Mesenchymal stem cell (in vitro differentiated cells and primary cell): Measurements from ENCODE around the gene ZNF25.

Source experiments
- DNase-seq: peaks from one replicate; pipeline ENCODE4 v3.0.0-alpha.2; 2013
- H2AFZ ChIP-seq: one replicate; pipeline ENCODE4 v1.6.1; 2013; ENCODE audit warnings: low read depth, mild to moderate bottlenecking, control low read depth, inconsistent platforms, low read length, moderate library complexity
- H2AK5ac ChIP-seq: 2 replicates; pipeline ENCODE4 v1.6.1; 2013; ENCODE audit warnings: low read length, moderate library complexity, mild to moderate bottlenecking, inconsistent platforms; ENCODE audit not compliant: severe bottlenecking
- H2BK120ac ChIP-seq: one replicate; pipeline ENCODE4 v1.6.1; 2013; ENCODE audit warnings: low read depth, mild to moderate bottlenecking, inconsistent platforms, low read length, moderate library complexity
- H2BK12ac ChIP-seq, 2 experiments: one replicate each; pipeline ENCODE4 v1.6.1; 2013; ENCODE audit warnings: inconsistent platforms in 2 of 2, low read length in 2 of 2, mild to moderate bottlenecking in 2 of 2, moderate library complexity in 2 of 2, control low read depth in 1 of 2
- H2BK15ac ChIP-seq: one replicate; pipeline ENCODE4 v1.6.1; 2013; ENCODE audit warnings: mild to moderate bottlenecking, low read depth, inconsistent platforms; ENCODE audit not compliant: poor library complexity, severe bottlenecking
- H2BK5ac ChIP-seq: 2 replicates; pipeline ENCODE4 v1.6.1; 2013; ENCODE audit warnings: low read depth, mild to moderate bottlenecking, low read length, control low read depth, inconsistent platforms; ENCODE audit not compliant: poor library complexity, severe bottlenecking
- H3K14ac ChIP-seq, 2 experiments: one replicate each; pipeline ENCODE4 v1.6.1; 2013; ENCODE audit warnings: inconsistent platforms in 2 of 2, low read length in 2 of 2, control low read depth in 1 of 2, mild to moderate bottlenecking in 1 of 2, moderate library complexity in 1 of 2
- H3K18ac ChIP-seq, 2 experiments: one replicate each; pipeline ENCODE4 v1.6.1; 2013; ENCODE audit warnings: inconsistent platforms in 2 of 2, low read length in 2 of 2, control low read depth in 1 of 2, low read depth in 1 of 2, mild to moderate bottlenecking in 1 of 2
- H3K23ac ChIP-seq, 2 experiments: one replicate each; pipeline ENCODE4 v1.6.1; 2013; ENCODE audit warnings: inconsistent platforms in 2 of 2, low read length in 2 of 2, mild to moderate bottlenecking in 2 of 2, moderate library complexity in 2 of 2, control low read depth in 1 of 2
- H3K27ac ChIP-seq: 2 replicates; pipeline ENCODE4 v1.5.1; 2013; ENCODE audit warnings: mild to moderate bottlenecking, moderate library complexity, low read length, control low read depth, inconsistent platforms; ENCODE audit not compliant: poor library complexity, severe bottlenecking
- H3K27me3 ChIP-seq, 2 experiments: 2 replicates each; pipeline versions ENCODE4 v1.6.1 to v1.7.0; 2013; ENCODE audit warnings: low read length in 2 of 2, mild to moderate bottlenecking in 2 of 2, moderate library complexity in 2 of 2, control low read depth in 1 of 2, inconsistent platforms in 1 of 2; ENCODE audit not compliant: control insufficient read depth in 1 of 2, insufficient read depth in 1 of 2
- H3K36me3 ChIP-seq, 2 experiments: 2 replicates each; pipeline versions ENCODE4 v1.6.1 to v1.7.0; 2013; ENCODE audit warnings: low read length in 2 of 2, control low read depth in 1 of 2, inconsistent platforms in 1 of 2, low read depth in 1 of 2, mild to moderate bottlenecking in 1 of 2; ENCODE audit not compliant: insufficient read depth in 2 of 2, control insufficient read depth in 1 of 2
- H3K4ac ChIP-seq, 2 experiments: one replicate each; pipeline ENCODE4 v1.6.1; 2013; ENCODE audit warnings: inconsistent platforms in 2 of 2, low read length in 2 of 2, mild to moderate bottlenecking in 2 of 2, moderate library complexity in 2 of 2, control low read depth in 1 of 2, low read depth in 1 of 2
- H3K4me1 ChIP-seq: 2 replicates; pipeline ENCODE4 v1.6.1; 2013; ENCODE audit warnings: low read depth, low read length, control low read depth; ENCODE audit not compliant: control insufficient read depth, insufficient read depth
- H3K4me2 ChIP-seq: 2 replicates; pipeline ENCODE4 v1.6.1; 2013; ENCODE audit warnings: low read length, mild to moderate bottlenecking, inconsistent platforms; ENCODE audit not compliant: poor library complexity, severe bottlenecking
- H3K4me3 ChIP-seq, 2 experiments: 2 replicates each; pipeline versions ENCODE4 v1.5.1 to v1.7.0; 2013; ENCODE audit warnings: low read length in 2 of 2, mild to moderate bottlenecking in 2 of 2, control low read depth in 1 of 2, low read depth in 1 of 2; ENCODE audit not compliant: insufficient read depth in 1 of 2
- H3K79me1 ChIP-seq: replicated peaks from 2 replicates; pipeline ENCODE4 v1.6.1; 2013; ENCODE audit warnings: mild to moderate bottlenecking, control low read depth, low read length, inconsistent platforms; ENCODE audit not compliant: poor library complexity, severe bottlenecking
- H3K9ac ChIP-seq: 2 replicates; pipeline ENCODE4 v1.7.0; 2013; ENCODE audit warnings: mild to moderate bottlenecking, low read length, moderate library complexity
- H3K9me3 ChIP-seq: 2 replicates; pipeline ENCODE4 v1.7.0; 2013; ENCODE audit warnings: mild to moderate bottlenecking, low read length; ENCODE audit not compliant: control insufficient read depth
- H4K8ac ChIP-seq: one replicate; pipeline ENCODE4 v1.6.1; 2013; ENCODE audit warnings: inconsistent platforms, mild to moderate bottlenecking, low read length, moderate library complexity
- H4K91ac ChIP-seq: one replicate; pipeline ENCODE4 v1.6.1; 2013; ENCODE audit warnings: mild to moderate bottlenecking, low read length, inconsistent platforms
- WGBS: methylation state at CpG from one replicate; pipeline ENCODE4 v1.1.7; 2013; ENCODE audit warnings: mixed read lengths; 5-methylcytosine and 5-hydroxymethylcytosine counted together

ZNF25 gene

DNA sequence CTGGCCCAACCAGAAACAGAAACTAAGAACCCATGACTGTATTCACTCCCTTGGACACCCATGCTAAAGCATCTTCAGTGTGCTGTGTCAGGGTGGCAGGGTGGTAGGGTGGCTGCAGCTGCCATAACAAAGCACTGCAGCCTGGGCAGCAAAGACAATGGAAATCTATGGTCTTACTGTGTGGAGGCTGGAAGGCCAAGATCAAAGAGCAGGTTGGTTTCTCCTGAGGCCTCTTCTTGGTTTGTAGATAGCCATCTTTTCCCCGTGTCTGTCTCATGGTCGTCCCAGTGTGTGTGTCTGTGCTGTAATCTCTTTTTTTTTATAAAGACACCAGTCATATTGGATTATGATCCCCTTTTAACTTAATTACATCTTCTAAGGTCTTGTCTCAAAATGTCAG, 15.2 kb upstream of the ZNF25 start:
- no peak overlapping the region for H3K4me3 ChIP-seq
- no peaks in the 10 kb centered on the region for H3K4me1 ChIP-seq
- no CpG with 5 or more reads among the region's 2 CpGs for WGBS
- H3K4me2 ChIP-seq: no peak overlapping the region
- no peak overlapping the region for H4K91ac ChIP-seq
- H3K23ac ChIP-seq: no peak overlapping the region
- H3K14ac ChIP-seq: no peak overlapping the region
- H2BK120ac ChIP-seq: no peak overlapping the region
- no peak overlapping the region for H3K18ac ChIP-seq
- no peaks in the 10 kb centered on the region for H3K79me1 ChIP-seq
- no peak overlapping the region for H2BK5ac ChIP-seq
- peaks cover 2% of the 10 kb centered on the region for H3K9me3 ChIP-seq
- H2AK5ac ChIP-seq: no peak overlapping the region
- no peak overlapping the region for H4K8ac ChIP-seq
- no peak overlapping the region for H2BK12ac ChIP-seq
- no peak overlapping the region for H2AFZ ChIP-seq
- H2BK15ac ChIP-seq: no peak overlapping the region
- no peak overlapping the region for H3K9ac ChIP-seq
- no peaks in the 10 kb centered on the region for H3K27me3 ChIP-seq
- no peak overlapping the region for H3K4ac ChIP-seq
- no peak for DNase-seq
- H3K36me3 ChIP-seq: no peaks in the 10 kb centered on the region
- H3K27ac ChIP-seq: no peak overlapping the region

DNA sequence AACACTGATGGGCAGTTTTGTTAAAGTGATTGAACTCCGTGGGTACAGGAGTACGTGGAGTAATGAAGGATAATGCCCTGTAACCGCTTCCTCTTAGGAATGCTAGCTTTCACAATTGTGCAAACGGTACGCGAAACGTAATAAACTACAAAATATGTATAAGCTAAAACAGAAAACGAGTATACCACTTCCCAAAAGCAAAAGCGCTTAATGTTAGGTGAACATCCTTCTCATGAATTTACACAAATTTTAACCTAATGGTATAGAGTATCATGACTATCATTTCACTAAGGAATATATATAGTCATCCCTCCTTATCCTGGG, 395 bp upstream of the ZNF25 start:
- Histone ChIP-seq H3K18ac (no peak overlapping the region), H3K4ac (no peak overlapping the region), H3K27ac (no peak overlapping the region), H3K23ac (no peak overlapping the region), H3K4me2 (peak overlapping the region; percentile 24), H3K14ac (no peak overlapping the region), H3K36me3 (no peaks in the 10 kb centered on the region), H3K9me3 (no peaks in the 10 kb centered on the region), H3K79me1 (peaks cover 10% of the 10 kb centered on the region), H2BK5ac (no peak overlapping the region), H2AFZ (peak overlapping the region; percentile 93), H2BK15ac (no peak overlapping the region), H2BK12ac (no peak overlapping the region), H3K4me3 (peak overlapping the region in 1 of 2 experiments; percentile 94), H3K4me1 (no peaks in the 10 kb centered on the region), H4K8ac (no peak overlapping the region), H4K91ac (no peak overlapping the region), H3K9ac (peak overlapping the region; percentile 97), H2AK5ac (no peak overlapping the region), H3K27me3 (no peaks in the 10 kb centered on the region), H2BK120ac (no peak overlapping the region)
- WGBS: 65% methylated on average over 7 of the region's 9 CpGs
- no peak for DNase-seq

DNA sequence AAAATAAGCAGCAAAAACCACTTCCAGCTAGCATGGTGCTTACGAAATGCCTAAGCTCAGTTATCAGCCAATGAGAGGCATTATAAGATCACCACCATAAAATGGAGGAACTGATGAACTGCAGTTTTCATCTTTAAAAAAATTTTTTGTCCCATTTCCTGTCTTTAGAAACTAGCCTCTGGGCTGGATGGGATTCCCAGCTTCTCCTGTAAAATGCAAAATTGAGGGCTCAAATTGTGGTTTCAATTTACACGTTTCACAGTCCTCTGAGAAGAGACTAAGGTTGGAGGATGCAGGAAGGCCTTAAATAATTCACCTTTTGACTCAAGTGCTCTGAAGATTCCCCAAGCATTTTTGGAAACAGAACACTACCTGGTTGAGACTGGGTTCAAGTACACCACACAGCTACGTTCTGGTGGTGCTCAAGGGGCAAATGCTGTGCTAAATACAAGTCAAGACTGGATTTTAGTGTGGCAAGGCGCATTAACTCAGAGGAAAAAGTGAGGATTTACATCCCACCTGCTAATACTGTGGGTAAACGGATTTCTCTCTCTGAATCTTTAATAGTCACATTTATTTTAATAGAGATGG, 951 bp downstream of the ZNF25 start:
- Histone ChIP-seq H2AK5ac (no peak overlapping the region), H3K4ac (peak overlapping the region in 1 of 2 experiments; percentile 32), H3K4me1 (no peaks in the 10 kb centered on the region), H2BK15ac (no peak overlapping the region), H3K79me1 (peaks cover 13% of the 10 kb centered on the region), H4K8ac (peak overlapping the region; percentile 10), H2BK120ac (peak overlapping the region; percentile 19), H3K18ac (peak overlapping the region; percentile 2 to 52), H3K4me3 (peak overlapping the region in 1 of 2 experiments; percentile 94), H2AFZ (no peak overlapping the region), H4K91ac (no peak overlapping the region), H3K27me3 (no peaks in the 10 kb centered on the region), H3K9me3 (no peaks in the 10 kb centered on the region), H3K14ac (peak overlapping the region in 1 of 2 experiments; percentile 91), H2BK12ac (no peak overlapping the region), H3K4me2 (peak overlapping the region; percentile 91), H3K27ac (peak overlapping the region; percentile 4), H3K36me3 (peaks cover 0 to 4% of the 10 kb centered on the region in 2 experiments), H3K9ac (peak overlapping the region; percentile 97), H3K23ac (no peak overlapping the region), H2BK5ac (no peak overlapping the region)
- WGBS: 62% methylated on average over 4 of the region's 5 CpGs
- peak; percentile 36 for DNase-seq

DNA sequence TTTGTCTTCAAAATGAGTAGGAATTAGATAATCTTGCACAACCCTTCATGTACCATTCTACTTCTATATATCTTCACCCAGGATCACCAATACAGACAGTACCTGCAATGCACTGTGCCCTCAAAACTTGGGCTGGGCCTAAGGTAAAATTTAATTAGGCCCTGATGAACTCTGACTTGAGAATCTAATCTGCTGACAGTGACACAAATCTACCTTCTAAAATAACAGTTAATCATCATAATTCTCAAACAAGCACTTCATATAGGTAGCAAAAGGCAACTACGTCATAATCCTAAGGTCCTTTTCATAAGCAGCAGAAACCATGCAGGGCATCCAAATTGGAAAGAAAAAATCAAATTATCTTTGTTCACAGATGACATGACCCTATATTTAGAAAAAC, 4.1 kb downstream of the ZNF25 start:
- Histone ChIP-seq H4K91ac (no peak overlapping the region), H2AK5ac (no peak overlapping the region), H3K14ac (no peak overlapping the region), H2BK12ac (no peak overlapping the region), H3K4me3 (no peak overlapping the region), H3K9ac (no peak overlapping the region), H3K4me1 (no peaks in the 10 kb centered on the region), H2AFZ (no peak overlapping the region), H3K4me2 (no peak overlapping the region), H4K8ac (no peak overlapping the region), H3K36me3 (peaks cover 2 to 32% of the 10 kb centered on the region in 2 experiments), H3K27ac (no peak overlapping the region), H3K79me1 (peaks cover 13% of the 10 kb centered on the region), H3K4ac (no peak overlapping the region), H2BK120ac (no peak overlapping the region), H3K27me3 (no peaks in the 10 kb centered on the region), H2BK15ac (no peak overlapping the region), H3K23ac (no peak overlapping the region), H3K18ac (no peak overlapping the region), H2BK5ac (no peak overlapping the region), H3K9me3 (peaks cover 7% of the 10 kb centered on the region)
- no peak for DNase-seq
- 98% methylated on average over 1 of the region's 1 CpG for WGBS
